ENCODE data around the gene CYP3A4. TPM values are rescaled to one million over a fixed set of nuclear protein-coding genes. Genes with fewer than 3 reads are reported as not detected.

The CYP3A4 gene
- total RNA-seq (not detected), polyA plus RNA-seq (ENCODE audit: insufficient read depth, low read depth, low replicate concordance) (0.37 TPM)
- long read RNA-seq, donor 1, result 0 reads
- long read RNA-seq, donor 2, result 0 reads
- long read RNA-seq, donor 3, result 0 reads
- long read RNA-seq, donor 4, result 0 reads
- long read RNA-seq, donor 5, result 0 reads
- long read RNA-seq, donor 6, result 0 reads
- long read RNA-seq, donor 7, result 0 reads
- long read RNA-seq, donor 8, result 0 reads
- long read RNA-seq, donor 9, result 0 reads
- long read RNA-seq, donor 10, result 0 reads

DNA sequence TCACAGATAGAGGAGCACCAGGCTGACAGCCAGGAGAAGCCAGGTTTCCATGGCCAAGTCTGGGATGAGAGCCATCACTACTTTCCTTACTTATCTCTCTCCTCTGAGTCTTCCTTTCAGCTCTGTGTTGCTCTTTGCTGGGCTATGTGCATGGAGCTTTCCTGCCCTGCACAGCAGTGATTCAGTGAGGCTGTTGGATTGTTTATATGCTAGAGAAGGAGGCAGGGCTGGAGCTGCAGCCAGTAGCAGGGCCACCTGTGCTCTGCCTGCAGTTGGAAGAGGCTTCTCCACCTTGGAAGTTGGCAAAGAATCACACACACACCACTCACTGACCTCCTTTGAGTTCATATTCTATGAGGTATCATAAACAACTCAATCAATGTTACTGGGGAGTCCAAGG, at the start of gene CYP3A4:
TSS of gene CYP3A4 (minus strand) at position 178 of the 400 bp plus-strand sequence. CDS start at position 75, 103 bp downstream.
- Histone ChIP-seq H3K4me3 (ENCODE audit: low read length in 3 of 3) (no peak within 1 kb of the TSS), H3K27me3 (ENCODE audit: control insufficient read depth, insufficient read depth, low read length) (no peaks in the 10 kb centered on the region), H3K27ac (ENCODE audit: low read depth in 2 of 2, low read length in 2 of 2) (no peak within 1 kb of the TSS), H3K4me1 (ENCODE audit: control insufficient read depth in 2 of 3, insufficient read depth in 2 of 3, low read depth in 1 of 3, low read length in 3 of 3) (no peaks in the 10 kb centered on the region), H3K36me3 (ENCODE audit: control insufficient read depth in 2 of 3, insufficient read depth in 3 of 3, low read length in 3 of 3) (no peaks in the 10 kb centered on the region), H3K9me3 (ENCODE audit: control insufficient read depth in 2 of 3, insufficient read depth in 1 of 3, low read length in 3 of 3) (no peaks in the 10 kb centered on the region), H3K9ac (ENCODE audit: low read length in 3 of 3) (no peak within 1 kb of the TSS)
- intact Hi-C loops (cut with DNase I), result no loop called here
- DNase-seq (no peak), FAIRE-seq (no peak)
- TF ChIP-seq, protein P1, sequence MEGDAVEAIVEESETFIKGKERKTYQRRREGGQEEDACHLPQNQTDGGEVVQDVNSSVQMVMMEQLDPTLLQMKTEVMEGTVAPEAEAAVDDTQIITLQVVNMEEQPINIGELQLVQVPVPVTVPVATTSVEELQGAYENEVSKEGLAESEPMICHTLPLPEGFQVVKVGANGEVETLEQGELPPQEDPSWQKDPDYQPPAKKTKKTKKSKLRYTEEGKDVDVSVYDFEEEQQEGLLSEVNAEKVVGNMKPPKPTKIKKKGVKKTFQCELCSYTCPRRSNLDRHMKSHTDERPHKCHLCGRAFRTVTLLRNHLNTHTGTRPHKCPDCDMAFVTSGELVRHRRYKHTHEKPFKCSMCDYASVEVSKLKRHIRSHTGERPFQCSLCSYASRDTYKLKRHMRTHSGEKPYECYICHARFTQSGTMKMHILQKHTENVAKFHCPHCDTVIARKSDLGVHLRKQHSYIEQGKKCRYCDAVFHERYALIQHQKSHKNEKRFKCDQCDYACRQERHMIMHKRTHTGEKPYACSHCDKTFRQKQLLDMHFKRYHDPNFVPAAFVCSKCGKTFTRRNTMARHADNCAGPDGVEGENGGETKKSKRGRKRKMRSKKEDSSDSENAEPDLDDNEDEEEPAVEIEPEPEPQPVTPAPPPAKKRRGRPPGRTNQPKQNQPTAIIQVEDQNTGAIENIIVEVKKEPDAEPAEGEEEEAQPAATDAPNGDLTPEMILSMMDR (IDR thresholded peaks at IDR 0.05; ENCODE audit: borderline replicate concordance, extremely low read depth, insufficient read depth), result no peak

DNA sequence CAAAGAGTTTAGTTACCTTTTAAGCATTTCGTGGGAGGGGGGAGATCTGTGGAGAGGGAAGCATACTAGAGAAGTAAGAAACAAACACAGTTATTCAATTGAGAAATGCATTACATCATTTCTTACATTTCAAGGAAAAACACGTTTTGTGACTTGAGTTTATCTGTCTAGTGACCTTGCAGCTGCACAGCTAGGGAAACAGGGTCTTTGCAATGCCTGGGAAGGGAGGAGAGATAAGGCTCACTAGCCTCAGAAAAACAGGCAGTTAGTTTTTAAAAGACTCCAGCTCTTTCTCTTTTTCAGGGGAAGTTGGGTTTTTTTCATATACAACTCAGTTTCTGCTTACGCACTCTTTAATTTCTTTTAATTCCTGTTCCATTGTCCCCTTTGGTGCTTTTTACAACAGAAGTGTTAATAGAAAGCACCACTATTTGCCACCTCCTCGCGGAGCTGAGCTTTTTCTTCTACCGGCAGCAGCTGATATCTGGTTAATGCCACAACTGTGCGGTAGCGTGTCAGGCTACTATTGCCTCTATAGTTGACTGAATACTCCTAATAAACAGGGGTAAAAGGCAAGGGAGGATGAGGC, 49.4 kb upstream of the CYP3A4 start:
- H3K27me3 ChIP-seq (ENCODE audit: control insufficient read depth, insufficient read depth, low read length), result no peaks in the 10 kb centered on the region
- intact Hi-C loops (cut with DNase I), result no loop called here
- no peak overlapping the region for H3K9ac ChIP-seq (ENCODE audit: low read length in 3 of 3)
- H3K36me3 ChIP-seq (ENCODE audit: control insufficient read depth in 2 of 3, insufficient read depth in 3 of 3, low read length in 3 of 3), result no peaks in the 10 kb centered on the region
- FAIRE-seq (no peak), DNase-seq (no peak)
- peaks cover 0 to 20% (median 7%) of the 10 kb centered on the region in 3 donors for H3K4me1 ChIP-seq (ENCODE audit: control insufficient read depth in 2 of 3, insufficient read depth in 2 of 3, low read depth in 1 of 3, low read length in 3 of 3)
- no peak overlapping the region for H3K27ac ChIP-seq (ENCODE audit: low read depth in 2 of 2, low read length in 2 of 2)
- H3K4me3 ChIP-seq (ENCODE audit: low read length in 3 of 3), result no peak overlapping the region
- H3K9me3 ChIP-seq (ENCODE audit: control insufficient read depth in 2 of 3, insufficient read depth in 1 of 3, low read length in 3 of 3), result no peaks in the 10 kb centered on the region
- TF ChIP-seq, protein P1 (IDR thresholded peaks at IDR 0.05; ENCODE audit: borderline replicate concordance, extremely low read depth, insufficient read depth), result no peak

DNA sequence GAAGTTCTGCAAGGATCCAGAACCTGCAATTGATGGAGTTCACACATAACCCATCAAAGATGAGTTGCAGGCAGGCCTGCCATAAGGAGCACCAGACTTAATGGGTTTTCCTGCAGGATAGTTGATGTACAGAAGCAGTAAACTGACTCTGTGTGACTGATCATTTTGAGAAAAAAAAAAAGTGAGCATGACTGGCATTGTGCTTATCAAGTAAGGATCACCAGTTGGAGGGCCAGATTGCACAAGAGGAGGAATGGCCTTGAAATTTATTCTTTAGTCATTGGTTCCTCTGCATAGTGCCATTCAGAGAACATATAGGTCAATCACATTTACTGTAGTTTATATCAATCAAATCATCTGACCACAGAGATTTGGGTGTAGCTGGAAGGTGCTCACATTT, 47.6 kb upstream of the CYP3A4 start:
- DNase-seq (no peak), FAIRE-seq (no peak)
- H3K27ac ChIP-seq (ENCODE audit: low read depth in 2 of 2, low read length in 2 of 2), result no peak overlapping the region
- TF ChIP-seq, protein P1 (IDR thresholded peaks at IDR 0.05; ENCODE audit: borderline replicate concordance, extremely low read depth, insufficient read depth), result no peak
- H3K9me3 ChIP-seq (ENCODE audit: control insufficient read depth in 2 of 3, insufficient read depth in 1 of 3, low read length in 3 of 3), result no peaks in the 10 kb centered on the region
- intact Hi-C loops (cut with DNase I), result no loop called here
- no peak overlapping the region for H3K9ac ChIP-seq (ENCODE audit: low read length in 3 of 3)
- H3K27me3 ChIP-seq (ENCODE audit: control insufficient read depth, insufficient read depth, low read length), result no peaks in the 10 kb centered on the region
- peaks cover 0 to 25% (median 11%) of the 10 kb centered on the region in 3 donors for H3K4me1 ChIP-seq (ENCODE audit: control insufficient read depth in 2 of 3, insufficient read depth in 2 of 3, low read depth in 1 of 3, low read length in 3 of 3)
- H3K4me3 ChIP-seq (ENCODE audit: low read length in 3 of 3), result no peak overlapping the region
- no peaks in the 10 kb centered on the region for H3K36me3 ChIP-seq (ENCODE audit: control insufficient read depth in 2 of 3, insufficient read depth in 3 of 3, low read length in 3 of 3)
